ENCODE results near the gene TMC4. TPM values are rescaled to one million over a fixed set of nuclear protein-coding genes. Genes with fewer than 3 reads are reported as not detected.
A peak's percentile ranks its signal among the peaks of the same experiment; 100 is the strongest.
"Not testable (repeated sequence)": the region's sequence is repeated elsewhere in the genome, so short reads cannot be mapped to it uniquely, and the experiment has no call there.

TMC4 gene
- total RNA-seq, 4 donors from 2014 or later: 38.0 to 281 (median 232) TPM

DNA sequence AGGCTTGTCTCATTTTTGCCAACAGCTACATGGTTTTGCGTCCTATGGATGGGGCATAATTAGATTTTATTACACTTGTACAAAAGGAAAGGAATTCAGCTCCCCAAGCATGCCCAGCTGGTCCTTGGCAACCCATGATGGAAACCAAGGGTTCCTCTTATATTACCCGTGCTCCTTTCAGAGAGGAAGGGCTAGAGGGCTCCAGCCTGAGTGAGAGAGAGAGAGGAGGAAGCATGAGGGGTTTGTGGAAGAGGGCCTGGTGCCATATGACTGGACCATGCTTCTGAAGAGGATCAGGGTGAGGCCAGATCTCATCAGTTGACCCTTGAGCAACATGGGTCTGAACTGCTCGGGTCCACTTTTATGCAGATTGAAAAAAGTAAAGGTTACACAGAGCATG is 24.2 kb upstream of the TMC4 start:
- H3K36me3 ChIP-seq: peaks cover 0 to 32% (median 0%) of the 10 kb centered on the region in 3 donors
- DNase-seq: no peak
- H3K4me3 ChIP-seq: no peak overlapping the region
- peaks cover 0 to 20% (median 11%) of the 10 kb centered on the region in 4 donors for H3K4me1 ChIP-seq
- H3K9me3 ChIP-seq: no peaks in the 10 kb centered on the region
- TF ChIP-seq POLR2A (IDR thresholded peaks at IDR 0.05) (no peak), CTCF (IDR thresholded peaks at IDR 0.05) (no peak)
- H3K27me3 ChIP-seq: no peaks in the 10 kb centered on the region
- H3K27ac ChIP-seq: no peak overlapping the region

DNA sequence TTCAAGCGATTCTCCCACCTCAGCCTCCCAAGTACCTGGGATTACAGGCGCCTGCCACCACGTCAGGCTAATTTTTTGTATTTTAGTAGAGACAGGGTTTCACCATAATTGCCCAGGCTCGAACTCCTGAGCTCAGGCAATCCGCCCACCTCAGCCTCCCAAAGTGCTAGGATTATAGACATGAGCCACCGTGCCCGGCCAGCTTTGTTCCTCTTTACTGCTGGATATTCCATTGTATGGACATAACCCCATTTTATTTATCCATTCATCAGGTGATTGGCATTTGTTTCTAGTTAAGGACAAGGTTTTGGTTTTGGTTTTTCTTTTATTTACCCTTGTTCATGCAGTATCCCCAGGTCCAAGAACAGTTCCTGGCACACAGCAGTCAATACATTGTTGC is 23.6 kb upstream of the TMC4 start:
- no peak overlapping the region for H3K4me3 ChIP-seq
- H3K27ac ChIP-seq: no peak overlapping the region
- no peak for TF ChIP-seq CTCF (IDR thresholded peaks at IDR 0.05)
- TF ChIP-seq POLR2A (IDR thresholded peaks at IDR 0.05): no peak
- H3K4me1 ChIP-seq: peaks cover 0 to 19% (median 13%) of the 10 kb centered on the region in 4 donors
- peaks cover 0 to 29% (median 0%) of the 10 kb centered on the region in 3 donors for H3K36me3 ChIP-seq
- no peak for DNase-seq
- no peaks in the 10 kb centered on the region for H3K27me3 ChIP-seq
- H3K9me3 ChIP-seq: no peaks in the 10 kb centered on the region

GRCh38 chr19:54194463-54194862 is 21.5 kb upstream of the TMC4 start:
- peaks cover 0 to 16% (median 11%) of the 10 kb centered on the region in 4 donors for H3K4me1 ChIP-seq
- not testable (repeated sequence) for H3K9me3 ChIP-seq, H3K27me3 ChIP-seq, H3K4me3 ChIP-seq, H3K27ac ChIP-seq, DNase-seq
- H3K36me3 ChIP-seq: peaks cover 0 to 29% (median 0%) of the 10 kb centered on the region in 3 donors

DNA sequence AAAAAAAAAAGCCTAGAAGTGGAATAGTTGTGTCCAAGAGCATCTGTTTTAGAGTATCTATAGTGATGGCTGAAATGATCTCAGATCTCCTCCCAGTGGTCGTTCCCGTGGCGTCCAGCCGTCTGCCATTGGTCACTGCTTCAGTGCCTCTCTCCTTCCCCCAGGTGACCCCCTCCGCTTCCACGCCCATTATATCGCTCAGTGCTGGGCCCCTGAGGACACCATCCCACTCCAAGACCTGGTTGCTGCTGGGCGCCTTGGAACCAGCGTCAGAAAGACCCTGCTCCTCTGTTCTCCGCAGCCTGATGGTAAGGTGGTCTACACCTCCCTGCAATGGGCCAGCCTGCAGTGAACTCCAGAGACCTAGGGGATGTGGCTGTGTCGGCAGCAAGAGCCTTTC is 20.1 kb upstream of the TMC4 start:
- H3K36me3 ChIP-seq: peaks cover 0 to 29% (median 0%) of the 10 kb centered on the region in 3 donors
- peaks cover 0 to 26% (median 14%) of the 10 kb centered on the region in 4 donors for H3K4me1 ChIP-seq
- no peaks in the 10 kb centered on the region for H3K27me3 ChIP-seq
- TF ChIP-seq CTCF (IDR thresholded peaks at IDR 0.05) (no peak), POLR2A (IDR thresholded peaks at IDR 0.05) (no peak)
- no peak overlapping the region for H3K4me3 ChIP-seq
- H3K27ac ChIP-seq: no peak overlapping the region
- no peaks in the 10 kb centered on the region for H3K9me3 ChIP-seq
- DNase-seq: no peak

- H3K27me3 ChIP-seq: no peaks in the 10 kb centered on the region
- TF ChIP-seq POLR2A (IDR thresholded peaks at IDR 0.05): no peak
- no peak for TF ChIP-seq CTCF (IDR thresholded peaks at IDR 0.05)
- peaks cover 0 to 29% (median 0%) of the 10 kb centered on the region in 3 donors for H3K36me3 ChIP-seq
- peak overlapping the region; percentile 98 to 100 (median 99) for H3K27ac ChIP-seq
- peak overlapping the region; percentile 77 to 93 (median 91) for H3K4me3 ChIP-seq
- peaks cover 0 to 32% (median 14%) of the 10 kb centered on the region in 4 donors for H3K4me1 ChIP-seq
- DNase-seq: no peak
- H3K9me3 ChIP-seq: no peaks in the 10 kb centered on the region
Observed at GRCh38 chr19:54191811-54192453, 19.0 kb upstream of the TMC4 start.

- peak within 1 kb of the TSS; percentile 98 to 100 (median 99) for H3K27ac ChIP-seq
- H3K4me1 ChIP-seq: peaks cover 0 to 32% (median 14%) of the 10 kb centered on the region in 4 donors
- H3K27me3 ChIP-seq: no peaks in the 10 kb centered on the region
- TF ChIP-seq POLR2A (IDR thresholded peaks at IDR 0.05): peak; percentile 58 to 66
- TF ChIP-seq CTCF (IDR thresholded peaks at IDR 0.05): peak in 1 of 6 experiments; percentile 12
- H3K9me3 ChIP-seq: no peaks in the 10 kb centered on the region
- peaks cover 0 to 29% (median 0%) of the 10 kb centered on the region in 3 donors for H3K36me3 ChIP-seq
- peak within 1 kb of the TSS; percentile 77 to 93 (median 91) for H3K4me3 ChIP-seq
- DNase-seq: peak; percentile 90 to 95 (median 92)
Observed at GRCh38 chr19:54191011-54191810, 18.3 kb upstream of the TMC4 start, which contains the start of gene TSEN34. Gene TSEN34 (plus strand): TSS chr19:54191308. CDS start chr19:54191365, 57 bp downstream.

All from Peyer's patch (tissue), 4 donors.